ENCODE measurements around the gene MED13L. TPM values are rescaled to one million over a fixed set of nuclear protein-coding genes. Genes with fewer than 3 reads are reported as not detected.

MED13L gene
- total RNA-seq, 1 donor from 2014 or later = 97.7 TPM

- Mint-ChIP-seq H3K27ac (no peak overlapping the region), H3K27me3 (peaks cover 8% of the 10 kb centered on the region)
- TF ChIP-seq CTCF (conservative IDR thresholded peaks at IDR 0.05) = no peak
Measured at GRCh38 chr12:116308647-116309046, 31.2 kb upstream of the MED13L start.

GRCh38 chr12:116306968-116307367 is 29.5 kb upstream of the MED13L start:
- Mint-ChIP-seq H3K4me1 (ENCODE audit: unreplicated experiment) (peaks cover 6% of the 10 kb centered on the region), H3K27ac (no peak overlapping the region), H3K4me3 (no peak overlapping the region), H3K36me3 (no peaks in the 10 kb centered on the region), H3K9me3 (no peaks in the 10 kb centered on the region), H3K27me3 (no peaks in the 10 kb centered on the region)
- TF ChIP-seq CTCF (conservative IDR thresholded peaks at IDR 0.05) = no peak
- DNase-seq (ENCODE audit: extremely low spot score, unreplicated experiment) = no peak

More at GRCh38 chr12:116308647-116309046, 31.2 kb upstream of the MED13L start:
- Mint-ChIP-seq H3K36me3 (no peaks in the 10 kb centered on the region), H3K9me3 (no peaks in the 10 kb centered on the region), H3K4me1 (ENCODE audit: unreplicated experiment) (peaks cover 11% of the 10 kb centered on the region), H3K4me3 (no peak overlapping the region)
- no peak for DNase-seq (ENCODE audit: extremely low spot score, unreplicated experiment)

GRCh38 chr12:116306506-116306905 is 29.0 kb upstream of the MED13L start:
- peaks cover 11% of the 10 kb centered on the region for H3K4me1 Mint-ChIP-seq (ENCODE audit: unreplicated experiment)

GRCh38 chr12:116304621-116305020 is 27.1 kb upstream of the MED13L start:
- Mint-ChIP-seq H3K27ac (no peak overlapping the region), H3K27me3 (no peaks in the 10 kb centered on the region)

More at GRCh38 chr12:116306506-116306905, 29.0 kb upstream of the MED13L start:
- Mint-ChIP-seq H3K4me3 (no peak overlapping the region), H3K36me3 (no peaks in the 10 kb centered on the region), H3K27me3 (no peaks in the 10 kb centered on the region), H3K9me3 (no peaks in the 10 kb centered on the region), H3K27ac (no peak overlapping the region)
- TF ChIP-seq CTCF (conservative IDR thresholded peaks at IDR 0.05) = no peak
- no peak for DNase-seq (ENCODE audit: extremely low spot score, unreplicated experiment)

GRCh38 chr12:116303929-116304328 is 26.4 kb upstream of the MED13L start:
- Mint-ChIP-seq H3K36me3 (no peaks in the 10 kb centered on the region), H3K4me3 (no peak overlapping the region), H3K4me1 (ENCODE audit: unreplicated experiment) (peaks cover 29% of the 10 kb centered on the region), H3K27ac (no peak overlapping the region), H3K27me3 (peaks cover 4% of the 10 kb centered on the region), H3K9me3 (no peaks in the 10 kb centered on the region)
- no peak for TF ChIP-seq CTCF (conservative IDR thresholded peaks at IDR 0.05)
- DNase-seq (ENCODE audit: extremely low spot score, unreplicated experiment) = no peak

More at GRCh38 chr12:116304621-116305020, 27.1 kb upstream of the MED13L start:
- Mint-ChIP-seq H3K36me3 (no peaks in the 10 kb centered on the region), H3K4me1 (ENCODE audit: unreplicated experiment) (peaks cover 22% of the 10 kb centered on the region), H3K9me3 (no peaks in the 10 kb centered on the region), H3K4me3 (no peak overlapping the region)
- no peak for TF ChIP-seq CTCF (conservative IDR thresholded peaks at IDR 0.05)
- no peak for DNase-seq (ENCODE audit: extremely low spot score, unreplicated experiment)

- no peak for TF ChIP-seq CTCF (conservative IDR thresholded peaks at IDR 0.05)
- Mint-ChIP-seq H3K4me3 (no peak overlapping the region), H3K27ac (no peak overlapping the region), H3K27me3 (peaks cover 4% of the 10 kb centered on the region), H3K4me1 (ENCODE audit: unreplicated experiment) (peaks cover 30% of the 10 kb centered on the region), H3K9me3 (no peaks in the 10 kb centered on the region), H3K36me3 (no peaks in the 10 kb centered on the region)
- no peak for DNase-seq (ENCODE audit: extremely low spot score, unreplicated experiment)
Measured at GRCh38 chr12:116303066-116303465, 25.6 kb upstream of the MED13L start.

Measured in type B pancreatic cell (in vitro differentiated cells).